ENCODE data around the gene LSM14B.
"Not testable (repeated sequence)": the region's sequence is repeated elsewhere in the genome, so short reads cannot be mapped to it uniquely, and the experiment has no call there.

The LSM14B gene

DNA sequence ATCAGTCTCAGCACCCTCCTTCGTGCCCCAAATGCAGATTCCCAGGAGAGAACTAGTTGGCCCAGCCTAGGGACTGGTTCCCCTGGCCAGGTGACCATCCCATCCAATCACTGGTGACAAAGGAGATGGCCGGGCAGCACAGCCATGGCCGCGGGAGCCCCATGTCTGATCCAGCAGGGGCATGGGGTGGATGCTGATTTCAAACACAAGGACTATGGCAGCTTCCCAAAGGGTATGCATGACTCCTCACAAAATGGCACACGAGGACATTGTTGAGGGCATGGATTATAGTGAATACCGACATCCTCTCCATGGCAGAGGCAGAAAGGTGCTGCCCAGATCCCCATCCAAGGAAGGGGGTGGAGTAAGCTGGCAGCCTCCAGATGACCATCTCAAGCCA, 9.9 kb upstream of the LSM14B start:
- no peak for DNase-seq (ENCODE audit: low spot score)

DNA sequence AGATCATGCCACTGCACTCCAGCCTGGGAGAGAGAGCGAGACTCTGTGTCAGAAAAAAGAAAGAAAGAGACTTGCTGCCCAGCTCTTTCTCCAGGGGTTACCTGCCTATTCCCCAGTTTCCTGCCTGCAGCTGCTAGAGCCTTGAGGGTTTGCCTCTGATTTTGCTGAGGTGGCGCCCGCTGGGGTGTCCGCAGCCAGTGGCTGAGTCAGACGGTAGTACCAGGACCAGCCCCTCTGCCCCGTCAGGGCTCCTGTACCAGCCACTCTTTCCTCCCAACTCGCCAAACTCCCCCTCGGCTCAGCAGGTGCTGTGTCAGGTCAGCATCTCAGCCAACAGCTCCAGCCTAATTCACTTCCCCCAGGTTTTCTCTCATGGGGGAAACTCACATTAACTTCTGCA, 7.4 kb upstream of the LSM14B start:
- no peak for DNase-seq (ENCODE audit: low spot score)

DNA sequence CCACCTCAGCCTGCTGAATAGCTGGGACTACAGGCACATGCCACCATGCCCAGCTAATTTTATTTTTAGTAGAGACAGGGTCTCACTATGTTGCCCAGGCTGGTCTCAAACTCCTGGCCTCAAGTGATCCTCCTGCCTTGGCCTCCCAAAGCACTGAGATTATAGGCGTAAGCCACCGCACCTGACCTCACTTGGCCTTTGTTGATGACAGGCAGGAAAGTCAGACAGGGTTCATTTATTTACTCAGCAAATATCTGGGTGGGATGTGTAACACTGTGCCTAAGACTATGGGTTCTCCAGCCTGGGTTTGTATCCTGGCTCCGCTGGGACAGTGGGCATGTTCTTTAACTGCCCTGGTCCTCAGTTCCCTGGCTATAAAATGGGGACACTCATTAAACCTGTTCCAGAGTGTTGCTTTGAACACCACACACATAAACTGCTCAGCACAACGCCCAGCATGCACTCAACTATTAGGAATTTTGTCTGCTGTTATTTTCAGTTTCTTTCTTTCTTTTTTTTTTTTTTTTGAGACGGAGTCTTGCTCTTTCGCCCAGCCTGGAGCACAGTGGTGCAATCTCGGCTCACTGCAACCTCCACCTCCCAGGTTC, 6.4 kb upstream of the LSM14B start:
- DNase-seq (ENCODE audit: low spot score) = not testable (repeated sequence)

DNA sequence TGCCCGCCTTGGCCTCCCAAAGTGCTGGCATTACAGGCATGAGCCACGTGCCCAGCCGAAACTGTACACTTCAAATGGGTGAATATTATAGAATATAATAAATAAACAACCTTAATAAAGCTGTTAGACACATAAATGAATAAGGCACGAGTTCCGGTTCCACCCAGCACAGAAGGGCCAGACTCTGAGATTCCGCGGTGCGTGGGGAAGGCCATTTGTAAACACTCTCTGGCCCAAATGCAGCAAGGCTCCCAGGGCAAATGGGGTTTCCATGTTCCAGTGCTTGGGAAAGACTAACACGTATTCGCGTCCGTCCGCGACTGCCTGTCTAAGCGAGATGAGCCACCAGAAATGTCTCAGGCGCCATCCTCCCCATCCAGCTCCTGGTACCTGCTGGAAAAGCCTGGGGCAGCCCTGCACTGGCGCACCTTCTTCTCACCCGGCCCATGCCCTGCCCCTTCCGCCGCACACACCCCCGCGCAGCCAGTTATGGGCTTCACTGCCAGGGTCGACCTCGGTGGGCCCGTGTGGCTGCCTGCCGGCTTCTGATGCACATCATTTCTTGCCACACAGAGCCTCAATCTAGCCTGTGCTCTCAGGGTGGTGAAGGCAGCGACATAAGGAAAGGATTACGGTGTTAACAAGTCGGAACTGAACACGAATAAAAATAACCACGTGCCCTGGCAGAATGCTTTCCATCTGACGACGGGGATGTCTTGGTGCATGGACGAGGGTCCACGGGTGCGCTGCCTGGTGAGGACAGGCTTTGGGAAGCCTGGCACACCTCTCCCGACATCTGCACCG, 5.5 kb upstream of the LSM14B start:
- DNase-seq (ENCODE audit: low spot score) = no peak

DNA sequence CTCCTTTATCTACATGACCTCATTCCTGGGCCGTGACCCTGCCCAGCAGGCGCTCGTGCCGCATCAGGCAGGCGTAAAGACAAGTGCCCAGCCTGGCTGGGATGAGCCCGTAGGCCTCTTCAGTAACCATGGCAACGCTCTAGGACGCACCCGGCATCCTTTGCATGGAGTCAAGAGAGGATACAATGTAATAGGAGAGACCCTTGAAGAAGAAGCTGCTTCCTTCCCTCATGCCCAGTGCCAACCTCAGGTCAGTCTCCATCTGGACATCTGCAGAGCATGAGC, 5.0 kb upstream of the LSM14B start:
- no peak for DNase-seq (ENCODE audit: low spot score)

DNA sequence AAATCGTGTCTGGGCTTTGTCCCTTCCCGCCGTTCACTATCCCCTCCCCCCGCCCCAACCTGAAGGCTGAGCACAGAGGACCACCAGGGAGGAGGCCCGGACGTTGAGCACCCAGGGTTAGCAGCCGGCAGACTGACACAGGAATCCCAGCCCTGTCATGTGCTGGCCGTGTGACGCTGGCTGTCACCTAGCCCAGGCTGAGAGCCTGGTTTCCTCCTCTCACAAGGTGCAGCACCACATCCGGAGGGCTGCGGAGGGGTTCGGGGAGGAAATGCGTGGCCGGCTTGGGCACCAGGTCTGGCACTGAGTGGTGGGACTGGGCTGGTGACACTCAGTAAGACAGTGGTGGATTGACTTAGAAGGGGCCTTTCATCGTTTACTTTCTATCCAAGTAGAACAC, 4.6 kb upstream of the LSM14B start:
- peak; percentile 86 for DNase-seq (ENCODE audit: low spot score)

DNA sequence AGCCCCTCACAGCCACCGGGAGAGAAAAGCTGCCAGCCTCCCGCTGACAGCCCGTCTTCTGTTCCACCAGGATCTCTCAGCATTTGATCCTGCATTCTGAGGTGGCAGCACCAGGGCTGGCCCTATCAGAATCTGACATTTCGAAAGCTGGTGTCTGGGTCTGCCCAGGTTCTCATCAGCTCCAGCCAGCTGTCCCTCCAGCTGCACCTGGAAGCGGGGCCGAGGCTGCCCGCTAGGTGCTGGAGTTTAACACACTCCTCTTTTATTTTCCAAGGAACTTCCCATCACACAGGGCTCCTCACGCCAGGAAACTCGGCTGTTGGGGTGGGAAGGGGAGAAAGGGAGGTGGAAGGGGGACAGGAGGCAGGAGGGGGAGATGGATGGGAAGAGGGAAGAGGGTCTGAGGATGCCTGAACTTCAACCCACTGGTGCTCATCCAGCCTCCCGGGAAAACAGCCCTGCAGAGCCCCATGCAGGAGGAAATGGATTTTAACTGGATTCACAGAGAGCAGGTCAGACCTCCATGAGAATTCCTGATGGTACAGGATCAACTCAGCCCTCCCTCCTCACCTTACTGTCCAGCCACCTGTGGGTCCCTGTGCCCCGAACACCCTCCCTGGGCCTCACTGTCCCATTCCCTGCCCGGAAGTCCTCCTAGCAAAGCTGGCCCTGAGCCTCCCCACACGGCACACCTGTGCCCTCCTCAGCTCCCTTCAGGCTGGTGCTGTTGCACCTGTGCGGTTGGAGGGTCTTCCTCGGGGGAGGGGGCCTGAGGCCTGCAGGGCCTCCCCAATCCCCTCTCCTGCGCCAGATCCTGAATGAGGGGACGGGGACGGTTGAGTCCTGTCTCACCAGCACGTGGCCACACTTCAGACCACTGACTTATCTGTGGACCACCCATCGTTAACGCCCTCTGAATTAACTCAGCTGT, 3.9 kb upstream of the LSM14B start:
- no peak for DNase-seq (ENCODE audit: low spot score)

DNA sequence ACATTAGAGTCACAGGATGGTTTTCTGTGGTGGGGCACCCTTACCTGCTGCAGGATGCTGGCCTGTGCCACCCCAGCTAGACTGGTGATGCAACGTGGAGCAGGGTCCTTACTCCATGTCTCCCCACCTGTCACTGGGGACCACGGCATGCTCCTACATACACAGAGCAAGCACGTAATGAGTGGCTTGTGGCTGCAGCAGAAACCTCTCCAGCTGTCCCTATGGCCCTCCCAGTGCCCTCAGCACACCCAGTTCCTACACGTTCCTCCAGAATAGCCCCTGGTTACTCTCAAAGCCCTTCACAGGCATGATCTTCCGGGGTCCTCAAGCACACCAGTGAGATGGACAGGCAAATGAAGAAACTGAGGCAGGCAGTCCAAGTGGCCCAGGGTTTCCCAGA, 3.2 kb upstream of the LSM14B start:
- DNase-seq (ENCODE audit: low spot score) = no peak

DNA sequence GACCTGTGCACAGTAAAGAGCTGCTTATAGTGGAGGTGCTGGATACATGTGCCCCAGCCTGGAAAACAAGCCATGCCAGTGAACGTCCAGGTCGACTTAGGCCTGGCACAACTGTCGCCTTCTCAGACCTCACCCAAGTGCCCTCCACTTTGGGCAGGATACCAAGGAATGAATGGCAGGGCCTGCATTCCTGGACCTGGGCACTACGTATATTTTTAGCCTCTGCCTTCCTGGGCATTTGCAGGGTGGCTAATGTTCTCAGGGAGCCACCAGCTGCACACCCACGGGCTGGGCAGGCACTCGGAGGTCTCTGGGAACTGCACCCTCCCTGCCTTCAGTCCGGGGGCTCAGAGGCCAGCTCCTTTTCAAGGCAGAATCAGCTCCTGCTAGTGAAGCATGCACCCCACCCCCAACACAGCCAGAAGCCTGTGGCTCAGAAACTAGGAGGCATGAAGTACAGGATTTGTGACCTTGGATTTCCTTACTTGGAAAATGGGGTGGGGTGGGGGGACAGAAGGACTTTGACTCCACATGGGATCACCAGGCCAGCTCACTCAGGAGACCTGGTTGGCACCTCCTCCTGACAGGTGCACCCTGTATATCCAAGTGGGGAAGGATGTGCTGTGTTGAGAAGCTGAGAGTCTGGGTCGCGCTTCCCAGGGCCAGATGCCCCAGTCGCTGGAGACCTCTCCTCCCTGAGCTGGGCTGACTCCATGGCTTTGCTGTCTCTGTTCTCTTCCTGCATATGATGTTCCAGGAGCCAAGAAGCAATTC, 2.5 kb upstream of the LSM14B start:
- DNase-seq (ENCODE audit: low spot score) = no peak

DNA sequence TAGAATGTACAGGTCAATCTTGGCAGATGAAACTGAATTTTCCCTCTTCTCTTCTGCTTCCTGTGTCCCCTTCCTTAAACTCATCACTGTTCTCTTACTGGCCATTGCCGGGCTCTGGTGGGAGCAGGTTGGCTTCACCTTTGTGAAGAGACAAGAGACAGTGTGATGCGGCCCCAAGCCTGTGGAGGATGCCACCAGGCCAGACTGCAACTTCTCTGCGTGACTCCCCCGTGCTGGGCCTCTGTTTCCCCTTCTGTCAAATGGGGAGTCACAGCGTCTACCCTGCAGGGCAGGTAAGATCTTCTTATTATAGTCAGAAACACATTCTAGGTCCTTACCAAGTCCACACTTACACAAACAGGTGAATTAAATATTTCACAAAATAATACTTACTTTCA, 1.9 kb upstream of the LSM14B start:
- DNase-seq (ENCODE audit: low spot score) = no peak

DNA sequence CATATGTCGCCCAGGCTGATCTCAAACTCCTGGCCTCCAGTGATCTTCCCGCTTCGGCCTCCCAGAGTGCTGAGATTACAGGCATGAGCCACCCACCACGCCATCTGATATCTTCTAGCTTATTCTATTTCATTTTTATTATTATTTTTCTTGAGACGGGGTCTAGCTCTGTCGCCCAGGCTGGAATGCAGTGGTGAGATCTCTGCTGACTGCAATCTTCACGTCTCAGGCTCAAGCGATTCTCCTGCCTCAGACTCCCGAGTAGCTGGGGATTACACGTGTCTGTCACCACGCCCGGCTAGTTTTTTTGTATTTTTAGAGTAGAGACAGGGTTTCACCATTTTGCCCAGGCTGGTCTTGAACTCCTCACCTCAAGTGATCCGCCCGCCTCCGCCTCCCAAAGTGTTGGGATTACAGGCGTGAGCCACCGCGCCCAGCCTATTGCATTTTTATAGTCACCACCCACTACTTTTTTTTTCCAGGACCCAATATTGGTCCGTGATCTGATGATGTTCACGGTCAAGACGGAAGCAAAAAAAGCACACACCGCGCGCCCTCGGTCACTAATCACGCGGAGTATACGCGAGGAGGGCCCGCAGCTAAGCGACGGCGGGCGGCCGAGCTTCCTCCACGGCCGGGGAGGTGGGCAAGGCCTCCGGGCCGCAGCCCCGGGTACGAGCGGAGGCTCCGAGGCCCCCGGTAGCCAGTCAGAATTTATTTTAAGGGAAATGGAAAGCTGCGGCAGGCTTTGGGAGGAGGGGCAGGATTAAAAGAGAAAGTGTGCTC, 1.1 kb upstream of the LSM14B start:
- peak; percentile 21 for DNase-seq (ENCODE audit: low spot score)

DNA sequence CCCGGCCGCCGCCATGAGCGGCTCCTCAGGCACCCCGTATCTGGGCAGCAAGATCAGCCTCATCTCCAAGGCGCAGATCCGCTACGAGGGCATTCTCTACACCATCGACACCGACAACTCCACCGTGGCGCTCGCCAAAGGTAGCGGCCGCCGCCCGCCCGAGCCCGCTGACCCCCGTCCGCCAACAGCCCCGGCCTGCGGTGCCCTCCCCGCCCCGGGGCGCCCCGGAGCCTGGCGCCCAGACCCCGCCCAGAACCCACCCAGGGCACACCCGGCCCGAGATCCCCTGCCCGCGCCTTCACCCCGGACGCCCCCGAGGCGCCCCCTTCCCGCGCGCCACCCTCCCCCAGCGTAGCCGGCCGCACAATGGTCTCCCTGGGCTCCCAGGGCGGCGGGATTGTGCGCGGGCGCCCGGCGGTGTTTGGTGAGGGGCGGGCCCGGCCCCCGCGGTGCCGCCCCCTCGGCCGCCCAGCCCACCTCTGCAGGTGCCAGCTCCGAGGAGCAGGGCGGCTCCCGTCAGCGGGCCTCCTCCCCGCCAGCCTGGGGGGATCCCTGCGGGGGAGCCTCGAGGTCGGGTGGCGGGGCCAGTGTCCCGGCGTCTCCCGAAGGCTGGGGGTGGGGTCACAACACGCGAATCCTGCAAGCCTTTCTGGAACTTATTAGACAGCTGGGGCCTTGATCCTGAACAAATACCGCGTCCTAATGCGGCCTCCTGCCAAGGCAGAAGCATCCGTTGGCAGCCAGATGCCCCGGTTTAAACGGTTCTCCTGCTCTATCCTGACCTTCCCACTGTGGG, 577 bp downstream of the LSM14B start:
- DNase-seq (ENCODE audit: low spot score) = no peak

DNA sequence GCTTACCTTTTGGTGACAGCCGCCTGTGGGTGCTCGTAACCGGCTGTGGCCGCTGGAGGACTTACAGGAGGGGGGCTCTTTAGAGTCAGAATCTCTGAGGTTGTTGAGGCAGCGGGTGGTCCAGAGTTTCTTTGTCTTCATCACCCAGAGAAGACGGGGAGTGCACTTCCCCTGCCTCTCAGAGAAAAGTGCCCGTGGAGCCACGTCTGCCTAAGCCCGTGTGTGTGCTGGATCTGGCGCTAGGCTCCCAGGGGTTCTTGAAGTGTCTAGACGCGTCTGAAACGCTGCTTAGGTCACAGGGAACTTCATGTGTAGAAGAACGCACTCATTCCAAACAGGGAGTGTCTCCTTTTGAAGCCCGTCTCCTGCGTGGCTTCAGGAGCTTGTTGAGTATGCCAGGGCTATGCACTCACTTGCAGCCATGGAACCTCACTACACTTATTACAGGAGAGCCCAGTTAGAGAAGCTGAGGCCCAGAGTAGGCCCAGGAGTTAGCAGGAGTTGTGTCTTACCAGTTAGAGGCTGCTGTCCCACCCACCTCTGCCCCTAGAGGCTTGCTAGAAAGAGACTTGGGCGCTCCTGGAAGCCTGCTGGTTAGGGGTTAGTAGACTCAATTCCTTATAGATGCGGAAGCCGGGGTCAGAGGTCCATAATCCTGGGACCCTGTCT, 1.3 kb downstream of the LSM14B start:
- DNase-seq (ENCODE audit: low spot score) = no peak

DNA sequence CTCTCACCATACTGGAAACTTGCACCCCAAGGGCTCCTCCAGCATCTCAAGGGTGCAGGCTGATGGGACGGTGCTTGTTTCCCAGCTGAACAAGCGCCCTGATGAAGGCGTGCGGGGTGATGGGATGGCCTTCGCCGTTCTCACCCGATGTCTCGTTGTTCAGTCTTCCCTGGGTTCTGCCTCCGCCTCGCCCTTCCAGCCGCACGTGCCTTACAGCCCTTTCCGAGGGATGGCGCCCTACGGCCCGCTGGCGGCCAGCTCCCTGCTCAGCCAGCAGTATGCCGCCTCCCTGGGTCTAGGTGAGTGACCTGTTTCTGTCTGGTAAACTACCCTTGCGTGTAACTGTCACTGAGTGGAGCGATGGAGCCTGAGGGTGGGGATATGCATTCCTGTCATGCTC, 3.9 kb downstream of the LSM14B start:
- DNase-seq (ENCODE audit: low spot score) = no peak

DNA sequence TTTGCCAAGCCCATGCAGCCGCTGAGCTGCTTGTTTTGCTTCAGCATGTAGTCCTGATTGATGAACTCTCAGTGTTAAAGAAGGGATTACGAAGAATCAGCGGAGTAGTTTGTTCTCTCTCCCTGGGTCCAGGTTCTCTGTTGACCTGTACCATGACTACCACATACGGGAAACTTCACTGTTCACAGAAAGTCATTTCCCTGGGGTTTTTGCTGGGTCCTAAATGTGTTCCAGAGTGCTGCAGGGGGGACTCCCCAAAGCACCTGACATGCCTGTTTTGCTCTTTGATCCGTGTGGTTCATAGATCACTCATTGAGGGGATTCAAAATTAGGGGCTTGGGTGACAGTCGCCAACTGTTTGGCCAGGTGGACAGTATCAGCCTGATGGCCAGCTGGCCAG, 5.5 kb downstream of the LSM14B start:
- DNase-seq (ENCODE audit: low spot score) = no peak

DNA sequence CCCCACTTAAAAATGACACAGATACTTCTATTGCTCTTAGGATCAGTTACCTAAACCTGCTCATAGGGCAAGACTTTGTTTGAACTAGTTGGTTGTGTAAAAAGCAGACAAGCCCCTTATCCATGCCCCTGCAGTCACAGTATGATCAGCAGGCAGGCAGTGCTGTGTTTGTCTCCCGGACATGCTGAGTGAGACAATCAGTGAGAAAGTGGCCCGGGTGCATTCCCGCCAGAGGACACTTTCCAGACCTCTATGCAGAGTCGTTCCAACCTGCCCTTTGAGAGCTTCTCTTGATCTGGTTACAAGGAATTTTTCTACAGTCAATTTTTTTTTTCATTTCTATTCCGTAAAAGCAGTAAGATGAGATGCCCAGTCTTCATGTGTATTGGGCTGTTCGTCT, 6.2 kb downstream of the LSM14B start:
- DNase-seq (ENCODE audit: low spot score) = no peak

DNA sequence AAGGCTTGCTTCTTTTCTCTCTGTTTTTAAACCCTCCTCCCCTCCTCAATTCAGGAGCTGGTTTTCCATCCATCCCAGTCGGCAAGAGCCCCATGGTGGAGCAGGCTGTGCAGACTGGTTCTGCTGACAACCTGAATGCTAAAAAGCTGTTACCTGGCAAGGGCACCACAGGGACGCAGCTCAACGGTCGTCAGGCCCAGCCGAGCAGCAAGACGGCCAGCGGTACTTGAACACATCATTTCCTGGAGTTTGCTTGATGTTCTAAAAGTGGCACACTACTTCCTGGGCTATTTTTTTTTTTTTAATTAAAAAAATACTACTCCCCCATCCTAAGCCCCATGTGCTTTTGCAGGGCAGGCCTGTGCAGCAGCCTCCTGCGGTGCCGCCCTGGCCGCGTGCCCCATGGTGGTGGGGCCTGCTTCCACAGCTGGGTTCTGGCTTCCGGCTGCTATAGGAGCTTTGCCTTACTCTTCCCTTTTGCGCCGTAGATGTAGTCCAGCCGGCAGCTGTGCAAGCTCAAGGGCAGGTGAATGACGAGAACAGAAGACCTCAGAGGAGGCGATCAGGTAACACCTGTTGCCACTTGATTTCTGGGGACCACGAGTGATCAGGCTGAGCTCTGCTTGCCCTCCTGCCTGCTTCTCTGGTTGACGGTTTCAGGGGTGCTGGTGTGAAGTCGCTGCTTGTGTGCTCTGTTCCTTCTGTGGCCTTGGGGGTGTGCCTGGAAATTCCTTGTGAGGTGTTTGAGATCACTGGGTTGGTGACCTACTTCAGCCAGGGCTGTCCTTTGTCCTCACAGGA, 7.7 kb downstream of the LSM14B start:
- no peak for DNase-seq (ENCODE audit: low spot score)

DNA sequence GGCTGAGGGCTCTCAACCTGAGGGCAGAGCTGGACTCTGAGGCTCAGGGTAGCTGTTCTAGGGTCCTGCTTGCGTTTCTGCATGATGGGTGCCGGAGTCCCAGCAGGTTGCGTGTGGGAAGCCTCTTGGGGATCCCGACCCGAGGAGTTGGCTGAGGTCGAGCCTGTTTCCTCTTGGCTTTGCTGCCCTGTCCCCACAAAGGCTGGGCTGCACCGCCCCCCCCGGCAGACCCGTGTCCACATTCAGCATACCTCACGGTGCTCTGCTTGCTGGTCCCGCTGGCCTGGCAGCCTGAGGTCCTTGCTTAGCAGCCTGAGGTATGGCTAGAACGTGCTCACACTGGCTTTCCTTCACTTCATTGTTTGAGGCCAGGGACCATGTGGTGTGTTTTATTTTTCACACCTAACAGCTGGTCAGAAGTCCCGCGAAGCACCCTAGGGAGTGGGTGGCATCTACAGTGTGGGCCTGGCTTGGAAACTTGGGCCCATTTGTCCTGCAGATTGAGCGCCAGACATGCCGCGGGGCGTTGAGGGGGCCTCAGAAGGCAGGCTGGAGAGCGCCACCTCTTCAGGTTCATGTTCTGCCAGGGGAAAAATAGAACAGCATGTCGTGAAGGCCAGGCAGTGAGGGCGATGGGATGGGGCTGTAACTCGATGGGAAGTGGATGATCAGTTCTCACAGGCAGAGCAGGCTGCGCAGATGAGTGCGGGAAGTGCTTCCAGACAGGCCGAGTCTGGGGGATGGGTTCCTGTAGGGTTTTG, 9.5 kb downstream of the LSM14B start:
- no peak for DNase-seq (ENCODE audit: low spot score)

DNA sequence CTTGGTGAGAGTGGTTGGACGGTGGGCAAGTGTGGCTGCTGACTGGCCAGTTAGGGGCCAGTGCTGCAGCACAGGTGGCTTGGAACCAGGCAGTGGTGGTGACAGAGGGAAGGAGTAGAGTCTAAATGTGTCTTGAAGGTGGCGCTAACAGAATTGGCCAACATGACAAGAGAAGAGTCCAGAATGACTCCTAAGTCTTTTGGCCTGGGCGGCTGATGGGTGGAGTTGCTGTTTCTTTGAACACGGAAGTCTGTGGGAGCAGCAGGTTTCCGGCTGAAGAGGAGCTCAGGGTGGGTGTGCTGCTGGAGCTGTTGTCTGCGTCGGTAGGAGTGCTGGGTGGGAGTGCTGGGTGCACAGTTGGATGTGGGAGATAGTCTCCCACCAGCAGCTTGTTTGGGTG, 10.1 kb downstream of the LSM14B start:
- DNase-seq (ENCODE audit: low spot score) = no peak

Measured in CD4-positive, alpha-beta T cell treated with Interleukin-6 at 100 ng/mL for 8 hours (primary cell).